GM23338 (cell line): ENCODE measurements around the gene PCYT1A. TPM values are rescaled to one million over a fixed set of nuclear protein-coding genes. Genes with fewer than 3 reads are reported as not detected.
A peak's percentile ranks its signal among the peaks of the same experiment; 100 is the strongest.

Experiments
- ATAC-seq: fragments of 200-7000 bp; cut with Tn5 transposase; 3 replicates; pipeline ENCODE4 v1.9.1; 2020
- DNase-seq: peaks from one replicate; pipeline ENCODE4 v3.0.0-alpha.2; 2015; ENCODE audit warnings: low spot score
- H2AFZ ChIP-seq: fragments of 200-600 bp; sonication (generic); 2 replicates; pipeline ENCODE4 v1.8.0; 2016; ENCODE audit warnings: antibody characterized with exemption, mild to moderate bottlenecking, moderate library complexity
- H3F3A ChIP-seq: fragments of 200-600 bp; sonication (generic); replicated peaks from 2 replicates; pipeline ENCODE4 v1.8.0; 2017; ENCODE audit warnings: antibody characterized with exemption, mixed run types, low read depth
- H3K27ac ChIP-seq: fragments of 200-600 bp; sonication (generic); 2 replicates; pipeline ENCODE4 v1.6.1; 2016; ENCODE audit warnings: low read depth
- H3K27me3 ChIP-seq: fragments of 200-600 bp; sonication (generic); 2 replicates; pipeline ENCODE4 v1.8.0; 2016; ENCODE audit warnings: mild to moderate bottlenecking, mixed run types, moderate library complexity; ENCODE audit not compliant: insufficient read depth
- H3K36me3 ChIP-seq: fragments of 200-600 bp; sonication (generic); 2 replicates; pipeline ENCODE4 v1.8.0; 2016; ENCODE audit warnings: mild to moderate bottlenecking; ENCODE audit not compliant: insufficient read depth
- H3K4me1 ChIP-seq: fragments of 200-600 bp; sonication (generic); 2 replicates; pipeline ENCODE4 v1.8.0; 2016; ENCODE audit warnings: mild to moderate bottlenecking, moderate library complexity; ENCODE audit not compliant: insufficient read depth
- H3K4me2 ChIP-seq: fragments of 200-600 bp; sonication (generic); 2 replicates; pipeline ENCODE4 v1.7.1; 2017; ENCODE audit warnings: mixed run types
- H3K4me3 ChIP-seq: fragments of 200-600 bp; sonication (generic); 2 replicates; pipeline ENCODE4 v1.6.1; 2016; ENCODE audit warnings: mixed run types
- H3K79me2 ChIP-seq: fragments of 200-600 bp; sonication (generic); replicated peaks from 2 replicates; pipeline ENCODE4 v1.8.0; 2017; ENCODE audit warnings: mild to moderate bottlenecking; ENCODE audit not compliant: insufficient read depth
- H3K9me2 ChIP-seq: fragments of 200-600 bp; sonication (generic); 2 replicates; pipeline ENCODE4 v1.8.0; 2017; ENCODE audit not compliant: insufficient read depth
- H4K20me1 ChIP-seq: fragments of 200-600 bp; sonication (generic); replicated peaks from 2 replicates; pipeline ENCODE4 v1.8.0; 2017; ENCODE audit warnings: mild to moderate bottlenecking; ENCODE audit not compliant: insufficient read depth
- H3K27ac Mint-ChIP-seq: 2 replicates; pipeline ENCODE4 v1.8.0; 2020; ENCODE audit warnings: inconsistent platforms, mild to moderate bottlenecking, moderate library complexity, mixed read lengths
- H3K27me3 Mint-ChIP-seq: 3 replicates; pipeline ENCODE4 v1.8.0; 2022; ENCODE audit warnings: low read depth, mild to moderate bottlenecking, moderate library complexity, mixed read lengths, inconsistent platforms; ENCODE audit not compliant: insufficient read depth, poor library complexity
- H3K36me3 Mint-ChIP-seq: 3 replicates; pipeline ENCODE4 v1.8.0; 2021; ENCODE audit warnings: low read depth, mild to moderate bottlenecking, inconsistent platforms, moderate library complexity, mixed read lengths
- H3K4me1 Mint-ChIP-seq: 3 replicates; pipeline ENCODE4 v1.8.0; 2020; ENCODE audit warnings: mild to moderate bottlenecking, inconsistent platforms, mixed read lengths
- H3K4me3 Mint-ChIP-seq: 3 replicates; pipeline ENCODE4 v1.8.0; 2021; ENCODE audit warnings: moderate library complexity, mild to moderate bottlenecking, inconsistent platforms, mixed read lengths
- H3K9me3 Mint-ChIP-seq: 3 replicates; pipeline ENCODE4 v1.8.0; 2020; ENCODE audit warnings: moderate library complexity, mild to moderate bottlenecking, inconsistent platforms, mixed read lengths
- CREB1 ChIP-seq: fragments of 250-450 bp; sonication (Bioruptor Pico); IDR thresholded peaks from 2 replicates; pipeline ENCODE4 v1.5.0; 2020; ENCODE audit warnings: low read depth, mild to moderate bottlenecking, moderate library complexity
- EZH2 ChIP-seq: fragments of 200-600 bp; sonication (generic); IDR thresholded peaks from one replicate; pipeline ENCODE4 v1.8.0; 2017; ENCODE audit warnings: antibody characterized with exemption, mild to moderate bottlenecking, low read depth; ENCODE audit not compliant: unreplicated experiment
- EZH2phosphoT487 ChIP-seq: fragments of 200-600 bp; sonication (generic); IDR thresholded peaks from one replicate; pipeline ENCODE4 v1.8.1; 2018; ENCODE audit warnings: antibody characterized with exemption; ENCODE audit not compliant: unreplicated experiment
- JUNB ChIP-seq: IDR thresholded peaks from one replicate; pipeline ENCODE4 v1.6.1; 2016; ENCODE audit warnings: antibody characterized with exemption; ENCODE audit not compliant: unreplicated experiment
- NANOG ChIP-seq: IDR thresholded peaks from 2 replicates; pipeline ENCODE4 v1.6.1; 2016; ENCODE audit warnings: antibody characterized with exemption, borderline replicate concordance
- POLR2AphosphoS5 ChIP-seq: IDR thresholded peaks from 2 replicates; pipeline ENCODE4 v1.6.1; 2016; ENCODE audit warnings: antibody characterized with exemption, low read depth
- ZNF114 ChIP-seq: fragments of 250-450 bp; sonication (Bioruptor Pico); IDR thresholded peaks from 2 replicates; pipeline ENCODE4 v1.5.0; 2020; ENCODE audit warnings: mild to moderate bottlenecking, moderate library complexity
- ZNF331 ChIP-seq: fragments of 250-450 bp; sonication (Bioruptor Pico); IDR thresholded peaks from 2 replicates; pipeline ENCODE4 v1.5.0; 2020; ENCODE audit warnings: low read depth, mild to moderate bottlenecking, moderate library complexity
- polyA plus RNA-seq: library from polyadenylated mRNA; unstranded; fragments of >200 nt; fragmentation: Nextera tagmentation; extraction: Ambion mirVana; gene quantifications from 2 replicates; pipeline ENCODE4 v1.2.1, GENCODE V29; 2016
- total RNA-seq: library from RNA; depleted of rRNA; stranded (reverse); fragments of >200 nt; shearing (Covaris generic); gene quantifications from 2 replicates; pipeline ENCODE4 v1.2.3, GENCODE V29; 2014
- TF ChIP-seq, protein P1 (sequence below): IDR thresholded peaks from one replicate; pipeline ENCODE4 v1.6.1; 2018; ENCODE audit warnings: antibody characterized with exemption; ENCODE audit not compliant: unreplicated experiment
- TF ChIP-seq, protein P2 (sequence below): IDR thresholded peaks from 2 replicates; pipeline ENCODE4 v1.6.1; 2016; ENCODE audit warnings: antibody characterized with exemption
- TF ChIP-seq, protein P3 (sequence below): fragments of 250-450 bp; sonication (Bioruptor Pico); IDR thresholded peaks from 2 replicates; pipeline ENCODE4 v1.5.0; 2020; ENCODE audit warnings: mild to moderate bottlenecking, moderate library complexity

The PCYT1A gene
- total and polyA plus RNA-seq, 2 experiments from 2014 or later, result 11.6 to 35.8 TPM

DNA sequence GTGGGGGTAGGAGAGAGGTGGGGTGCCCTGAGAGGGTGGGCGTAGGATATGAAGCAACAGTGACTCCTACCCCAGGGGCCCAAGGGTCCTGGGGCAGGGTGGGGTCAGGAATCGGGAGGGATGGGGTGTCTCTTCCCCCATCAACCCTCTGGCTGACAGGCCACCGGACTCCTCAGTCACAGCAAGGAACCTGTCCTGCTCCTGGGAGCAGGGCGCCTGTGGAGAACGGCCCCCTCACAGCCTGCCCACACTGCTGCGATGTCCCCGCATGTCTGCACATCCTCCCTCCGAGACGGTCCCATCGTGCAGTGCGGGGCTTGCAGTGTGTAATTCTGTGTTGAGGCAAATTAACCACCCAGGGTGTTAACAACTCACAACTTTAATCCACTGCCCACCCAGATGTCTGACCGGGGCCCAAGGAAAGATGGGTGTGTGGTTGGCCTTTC, 48.0 kb upstream of the PCYT1A start:
- Histone ChIP-seq H2AFZ (peak overlapping the region; percentile 59; the same call in 1 of the 2 replicates), H3K4me1 (no peaks in the 10 kb centered on the region), H3K27me3 (no peaks in the 10 kb centered on the region), H3K79me2 (no peaks in the 10 kb centered on the region), H3K27ac (no peak overlapping the region), H3K4me2 (no peak overlapping the region), H3K4me3 (no peak overlapping the region), H3F3A (no peaks in the 10 kb centered on the region), H3K9me2 (no peaks in the 10 kb centered on the region), H3K36me3 (no peaks in the 10 kb centered on the region), H4K20me1 (no peaks in the 10 kb centered on the region)
- H3K4me1 Mint-ChIP-seq, result no peaks in the 10 kb centered on the region
- no peak for TF ChIP-seq JUNB
- TF ChIP-seq, protein P1, sequence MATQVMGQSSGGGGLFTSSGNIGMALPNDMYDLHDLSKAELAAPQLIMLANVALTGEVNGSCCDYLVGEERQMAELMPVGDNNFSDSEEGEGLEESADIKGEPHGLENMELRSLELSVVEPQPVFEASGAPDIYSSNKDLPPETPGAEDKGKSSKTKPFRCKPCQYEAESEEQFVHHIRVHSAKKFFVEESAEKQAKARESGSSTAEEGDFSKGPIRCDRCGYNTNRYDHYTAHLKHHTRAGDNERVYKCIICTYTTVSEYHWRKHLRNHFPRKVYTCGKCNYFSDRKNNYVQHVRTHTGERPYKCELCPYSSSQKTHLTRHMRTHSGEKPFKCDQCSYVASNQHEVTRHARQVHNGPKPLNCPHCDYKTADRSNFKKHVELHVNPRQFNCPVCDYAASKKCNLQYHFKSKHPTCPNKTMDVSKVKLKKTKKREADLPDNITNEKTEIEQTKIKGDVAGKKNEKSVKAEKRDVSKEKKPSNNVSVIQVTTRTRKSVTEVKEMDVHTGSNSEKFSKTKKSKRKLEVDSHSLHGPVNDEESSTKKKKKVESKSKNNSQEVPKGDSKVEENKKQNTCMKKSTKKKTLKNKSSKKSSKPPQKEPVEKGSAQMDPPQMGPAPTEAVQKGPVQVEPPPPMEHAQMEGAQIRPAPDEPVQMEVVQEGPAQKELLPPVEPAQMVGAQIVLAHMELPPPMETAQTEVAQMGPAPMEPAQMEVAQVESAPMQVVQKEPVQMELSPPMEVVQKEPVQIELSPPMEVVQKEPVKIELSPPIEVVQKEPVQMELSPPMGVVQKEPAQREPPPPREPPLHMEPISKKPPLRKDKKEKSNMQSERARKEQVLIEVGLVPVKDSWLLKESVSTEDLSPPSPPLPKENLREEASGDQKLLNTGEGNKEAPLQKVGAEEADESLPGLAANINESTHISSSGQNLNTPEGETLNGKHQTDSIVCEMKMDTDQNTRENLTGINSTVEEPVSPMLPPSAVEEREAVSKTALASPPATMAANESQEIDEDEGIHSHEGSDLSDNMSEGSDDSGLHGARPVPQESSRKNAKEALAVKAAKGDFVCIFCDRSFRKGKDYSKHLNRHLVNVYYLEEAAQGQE, result no peak
- TF ChIP-seq POLR2AphosphoS5, result no peak
- no peak for TF ChIP-seq NANOG
- TF ChIP-seq, protein P2, sequence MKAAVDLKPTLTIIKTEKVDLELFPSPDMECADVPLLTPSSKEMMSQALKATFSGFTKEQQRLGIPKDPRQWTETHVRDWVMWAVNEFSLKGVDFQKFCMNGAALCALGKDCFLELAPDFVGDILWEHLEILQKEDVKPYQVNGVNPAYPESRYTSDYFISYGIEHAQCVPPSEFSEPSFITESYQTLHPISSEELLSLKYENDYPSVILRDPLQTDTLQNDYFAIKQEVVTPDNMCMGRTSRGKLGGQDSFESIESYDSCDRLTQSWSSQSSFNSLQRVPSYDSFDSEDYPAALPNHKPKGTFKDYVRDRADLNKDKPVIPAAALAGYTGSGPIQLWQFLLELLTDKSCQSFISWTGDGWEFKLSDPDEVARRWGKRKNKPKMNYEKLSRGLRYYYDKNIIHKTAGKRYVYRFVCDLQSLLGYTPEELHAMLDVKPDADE, result no peak
- no peak for TF ChIP-seq ZNF331
- TF ChIP-seq EZH2, result no peak
- TF ChIP-seq ZNF114 (CRISPR knock-in tag), result no peak
- no peak for TF ChIP-seq EZH2phosphoT487
- no peak for TF ChIP-seq CREB1 (CRISPR knock-in tag)
- H3K27ac Mint-ChIP-seq, result no peak overlapping the region
- DNase-seq (no peak), ATAC-seq (no peak)
- H3K9me3 Mint-ChIP-seq, result no peaks in the 10 kb centered on the region; the same call in 2 of the 3 replicates
- peaks cover 6% of the 10 kb centered on the region for H3K27me3 Mint-ChIP-seq
- H3K36me3 Mint-ChIP-seq, result no peaks in the 10 kb centered on the region
- H3K4me3 Mint-ChIP-seq, result no peak overlapping the region

DNA sequence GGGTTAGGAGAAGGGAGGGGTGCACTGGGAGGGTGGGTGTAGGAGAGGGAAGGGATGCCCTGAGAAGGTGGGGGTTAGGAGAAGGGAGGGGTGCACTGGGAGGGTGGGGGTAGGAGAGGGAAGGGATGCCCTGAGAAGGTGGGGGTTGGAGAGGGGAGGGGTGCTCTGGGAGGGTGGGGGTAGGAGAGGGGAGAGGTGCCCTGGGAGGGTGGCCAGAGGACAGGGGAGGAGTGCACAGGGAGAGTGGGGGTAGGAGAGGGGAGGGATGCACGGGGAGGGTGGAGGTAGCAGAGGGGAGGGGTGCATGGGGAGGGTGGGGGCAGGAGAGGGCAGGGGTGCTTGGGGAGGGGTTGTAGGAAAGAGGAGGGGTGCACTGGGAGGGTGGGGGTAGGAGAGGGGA, 47.5 kb upstream of the PCYT1A start:
- Mint-ChIP-seq H3K9me3 (no peaks in the 10 kb centered on the region; the same call in 2 of the 3 replicates), H3K36me3 (no peaks in the 10 kb centered on the region)
- TF ChIP-seq NANOG (no peak), EZH2 (no peak)
- TF ChIP-seq, protein P2, result no peak
- TF ChIP-seq, protein P3, sequence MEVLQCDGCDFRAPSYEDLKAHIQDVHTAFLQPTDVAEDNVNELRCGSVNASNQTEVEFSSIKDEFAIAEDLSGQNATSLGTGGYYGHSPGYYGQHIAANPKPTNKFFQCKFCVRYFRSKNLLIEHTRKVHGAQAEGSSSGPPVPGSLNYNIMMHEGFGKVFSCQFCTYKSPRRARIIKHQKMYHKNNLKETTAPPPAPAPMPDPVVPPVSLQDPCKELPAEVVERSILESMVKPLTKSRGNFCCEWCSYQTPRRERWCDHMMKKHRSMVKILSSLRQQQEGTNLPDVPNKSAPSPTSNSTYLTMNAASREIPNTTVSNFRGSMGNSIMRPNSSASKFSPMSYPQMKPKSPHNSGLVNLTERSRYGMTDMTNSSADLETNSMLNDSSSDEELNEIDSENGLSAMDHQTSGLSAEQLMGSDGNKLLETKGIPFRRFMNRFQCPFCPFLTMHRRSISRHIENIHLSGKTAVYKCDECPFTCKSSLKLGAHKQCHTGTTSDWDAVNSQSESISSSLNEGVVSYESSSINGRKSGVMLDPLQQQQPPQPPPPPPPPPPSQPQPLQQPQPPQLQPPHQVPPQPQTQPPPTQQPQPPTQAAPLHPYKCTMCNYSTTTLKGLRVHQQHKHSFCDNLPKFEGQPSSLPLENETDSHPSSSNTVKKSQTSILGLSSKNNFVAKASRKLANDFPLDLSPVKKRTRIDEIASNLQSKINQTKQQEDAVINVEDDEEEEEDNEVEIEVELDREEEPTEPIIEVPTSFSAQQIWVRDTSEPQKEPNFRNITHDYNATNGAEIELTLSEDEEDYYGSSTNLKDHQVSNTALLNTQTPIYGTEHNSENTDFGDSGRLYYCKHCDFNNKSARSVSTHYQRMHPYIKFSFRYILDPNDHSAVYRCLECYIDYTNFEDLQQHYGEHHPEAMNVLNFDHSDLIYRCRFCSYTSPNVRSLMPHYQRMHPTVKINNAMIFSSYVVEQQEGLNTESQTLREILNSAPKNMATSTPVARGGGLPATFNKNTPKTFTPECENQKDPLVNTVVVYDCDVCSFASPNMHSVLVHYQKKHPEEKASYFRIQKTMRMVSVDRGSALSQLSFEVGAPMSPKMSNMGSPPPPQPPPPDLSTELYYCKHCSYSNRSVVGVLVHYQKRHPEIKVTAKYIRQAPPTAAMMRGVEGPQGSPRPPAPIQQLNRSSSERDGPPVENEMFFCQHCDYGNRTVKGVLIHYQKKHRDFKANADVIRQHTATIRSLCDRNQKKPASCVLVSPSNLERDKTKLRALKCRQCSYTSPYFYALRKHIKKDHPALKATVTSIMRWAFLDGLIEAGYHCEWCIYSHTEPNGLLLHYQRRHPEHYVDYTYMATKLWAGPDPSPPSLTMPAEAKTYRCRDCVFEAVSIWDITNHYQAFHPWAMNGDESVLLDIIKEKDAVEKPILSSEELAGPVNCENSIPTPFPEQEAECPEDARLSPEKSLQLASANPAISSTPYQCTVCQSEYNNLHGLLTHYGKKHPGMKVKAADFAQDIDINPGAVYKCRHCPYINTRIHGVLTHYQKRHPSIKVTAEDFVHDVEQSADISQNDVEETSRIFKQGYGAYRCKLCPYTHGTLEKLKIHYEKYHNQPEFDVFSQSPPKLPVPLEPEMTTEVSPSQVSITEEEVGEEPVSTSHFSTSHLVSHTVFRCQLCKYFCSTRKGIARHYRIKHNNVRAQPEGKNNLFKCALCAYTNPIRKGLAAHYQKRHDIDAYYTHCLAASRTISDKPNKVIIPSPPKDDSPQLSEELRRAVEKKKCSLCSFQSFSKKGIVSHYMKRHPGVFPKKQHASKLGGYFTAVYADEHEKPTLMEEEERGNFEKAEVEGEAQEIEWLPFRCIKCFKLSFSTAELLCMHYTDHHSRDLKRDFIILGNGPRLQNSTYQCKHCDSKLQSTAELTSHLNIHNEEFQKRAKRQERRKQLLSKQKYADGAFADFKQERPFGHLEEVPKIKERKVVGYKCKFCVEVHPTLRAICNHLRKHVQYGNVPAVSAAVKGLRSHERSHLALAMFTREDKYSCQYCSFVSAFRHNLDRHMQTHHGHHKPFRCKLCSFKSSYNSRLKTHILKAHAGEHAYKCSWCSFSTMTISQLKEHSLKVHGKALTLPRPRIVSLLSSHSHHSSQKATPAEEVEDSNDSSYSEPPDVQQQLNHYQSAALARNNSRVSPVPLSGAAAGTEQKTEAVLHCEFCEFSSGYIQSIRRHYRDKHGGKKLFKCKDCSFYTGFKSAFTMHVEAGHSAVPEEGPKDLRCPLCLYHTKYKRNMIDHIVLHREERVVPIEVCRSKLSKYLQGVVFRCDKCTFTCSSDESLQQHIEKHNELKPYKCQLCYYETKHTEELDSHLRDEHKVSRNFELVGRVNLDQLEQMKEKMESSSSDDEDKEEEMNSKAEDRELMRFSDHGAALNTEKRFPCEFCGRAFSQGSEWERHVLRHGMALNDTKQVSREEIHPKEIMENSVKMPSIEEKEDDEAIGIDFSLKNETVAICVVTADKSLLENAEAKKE, result no peak

More for the DNA sequence above, 47.5 kb upstream of the PCYT1A start:
- no peaks in the 10 kb centered on the region for H3K9me2 ChIP-seq
- no peaks in the 10 kb centered on the region for H3K4me1 ChIP-seq
- no peak overlapping the region for H3K4me3 ChIP-seq
- no peak overlapping the region for H3K4me3 Mint-ChIP-seq
- H3K27ac ChIP-seq, result no peak overlapping the region
- no peak overlapping the region for H2AFZ ChIP-seq
- peaks cover 5% of the 10 kb centered on the region for H3K27me3 Mint-ChIP-seq
- no peak overlapping the region for H3K4me2 ChIP-seq
- no peaks in the 10 kb centered on the region for H3K79me2 ChIP-seq
- no peaks in the 10 kb centered on the region for H3K27me3 ChIP-seq
- H3K27ac Mint-ChIP-seq, result no peak overlapping the region
- DNase-seq, result no peak
- H3F3A ChIP-seq, result no peaks in the 10 kb centered on the region
- no peak for ATAC-seq
- no peaks in the 10 kb centered on the region for H3K36me3 ChIP-seq
- H3K4me1 Mint-ChIP-seq, result no peaks in the 10 kb centered on the region
- H4K20me1 ChIP-seq, result no peaks in the 10 kb centered on the region
